IMR-90 (cell line): ENCODE results near the gene PPP3CB. TPM values are rescaled to one million over a fixed set of nuclear protein-coding genes. Genes with fewer than 3 reads are reported as not detected.

Experiments used
- ATAC-seq: fragments of 200-7000 bp; cut with Tn5 transposase; 2 replicates; pipeline ENCODE4 v1.9.1; 2020; ENCODE audit warnings: low read depth, mild to moderate bottlenecking, moderate library complexity
- BruUV-seq: library from RNA; stranded (reverse); fragments of 400-500 nt; replicated peaks from 2 replicates; lab custom pipeline; 2021; lab: Mats Ljungman, UMichigan
- CTCF ChIA-PET: fragments of 300-600 bp; formaldehyde crosslinking; extraction: SDS; loops from one replicate; lab custom pipeline; 2021; ENCODE audit warnings: antibody characterized with exemption; lab: Yijun Ruan, JAX
- POLR2A ChIA-PET: fragments of 300-600 bp; sonication (Branson Sonifier 250); formaldehyde crosslinking; loops from one replicate; lab custom pipeline; 2022; ENCODE audit warnings: antibody characterized with exemption; ENCODE audit not compliant: unreplicated experiment; lab: Charles Lee
- DNase-seq: peaks from one replicate; pipeline ENCODE4 v3.0.0; 2013
- H2AFZ ChIP-seq: replicated peaks from 2 replicates; pipeline ENCODE3; 2013; ENCODE audit warnings: low read length, mild to moderate bottlenecking; ENCODE audit not compliant: poor library complexity
- H2AK5ac ChIP-seq: 2 replicates; pipeline ENCODE4 v1.6.1; 2013; ENCODE audit warnings: low read depth, low read length, inconsistent platforms
- H2AK9ac ChIP-seq: replicated peaks from 2 replicates; pipeline ENCODE3; 2013; ENCODE audit warnings: mild to moderate bottlenecking, low read depth, low read length, moderate library complexity; ENCODE audit not compliant: poor library complexity
- H2BK120ac ChIP-seq: 2 replicates; pipeline ENCODE4 v1.6.1; 2013; ENCODE audit warnings: low read depth, low read length, inconsistent platforms
- H2BK15ac ChIP-seq: 3 replicates; pipeline ENCODE4 v1.6.1; 2013; ENCODE audit warnings: low read depth, low read length, inconsistent platforms
- H2BK20ac ChIP-seq: 2 replicates; pipeline ENCODE4 v1.6.1; 2013; ENCODE audit warnings: low read depth, mild to moderate bottlenecking, inconsistent platforms, low read length, moderate library complexity
- H2BK5ac ChIP-seq: 2 replicates; pipeline ENCODE4 v1.6.1; 2013; ENCODE audit warnings: mild to moderate bottlenecking, low read depth, low read length, inconsistent platforms; ENCODE audit not compliant: poor library complexity, severe bottlenecking
- H3K14ac ChIP-seq: replicated peaks from 2 replicates; pipeline ENCODE4 v1.6.1; 2013; ENCODE audit warnings: low read depth, low read length, inconsistent platforms
- H3K18ac ChIP-seq: 2 replicates; pipeline ENCODE4 v1.6.1; 2013; ENCODE audit warnings: low read depth, low read length, control low read depth
- H3K23ac ChIP-seq: 2 replicates; pipeline ENCODE4 v1.6.1; 2013; ENCODE audit warnings: low read depth, low read length, inconsistent platforms
- H3K27ac ChIP-seq: 2 replicates; pipeline ENCODE4 v1.5.1; 2013; ENCODE audit warnings: mild to moderate bottlenecking, control low read depth, low read length; ENCODE audit not compliant: insufficient read depth
- H3K27me3 ChIP-seq: 2 replicates; pipeline ENCODE4 v1.6.1; 2013; ENCODE audit warnings: low read length; ENCODE audit not compliant: control insufficient read depth, insufficient read depth
- H3K36me3 ChIP-seq: 2 replicates; pipeline ENCODE4 v1.6.1; 2013; ENCODE audit warnings: low read length, mixed read lengths; ENCODE audit not compliant: control insufficient read depth, insufficient read depth
- H3K4ac ChIP-seq: 2 replicates; pipeline ENCODE4 v1.6.1; 2013; ENCODE audit warnings: low read depth, low read length, inconsistent platforms
- H3K4me1 ChIP-seq: 2 replicates; pipeline ENCODE4 v1.6.1; 2013; ENCODE audit warnings: low read length, mixed read lengths; ENCODE audit not compliant: control insufficient read depth, insufficient read depth
- H3K4me2 ChIP-seq: 2 replicates; pipeline ENCODE4 v1.6.1; 2013; ENCODE audit warnings: low read depth, mild to moderate bottlenecking, control low read depth, low read length, moderate library complexity
- H3K4me3 ChIP-seq: 2 replicates; pipeline ENCODE4 v1.5.1; 2013; ENCODE audit warnings: low read depth, mild to moderate bottlenecking, control low read depth, low read length, moderate library complexity; ENCODE audit not compliant: insufficient read depth
- H3K56ac ChIP-seq: 2 replicates; pipeline ENCODE4 v1.6.1; 2013; ENCODE audit warnings: low read length, inconsistent platforms; ENCODE audit not compliant: insufficient read depth; ENCODE audit errors: extremely low read depth
- H3K79me1 ChIP-seq, 2 experiments: 2 replicates each; pipeline ENCODE4 v1.6.1; 2013; ENCODE audit warnings: low read length in 2 of 2, inconsistent platforms in 1 of 2, low read depth in 1 of 2
- H3K9ac ChIP-seq: 2 replicates; pipeline ENCODE4 v1.6.1; 2013; ENCODE audit warnings: low read depth, low read length, control low read depth
- H3K9me1 ChIP-seq: 2 replicates; pipeline ENCODE4 v1.6.1; 2013; ENCODE audit warnings: low read length, inconsistent platforms; ENCODE audit not compliant: insufficient read depth
- H3K9me3 ChIP-seq: 2 replicates; pipeline ENCODE4 v1.6.1; 2013; ENCODE audit warnings: low read length; ENCODE audit not compliant: control insufficient read depth, insufficient read depth
- H4K20me1 ChIP-seq: 2 replicates; pipeline ENCODE4 v1.6.1; 2013; ENCODE audit warnings: low read length, inconsistent platforms; ENCODE audit not compliant: insufficient read depth
- H4K5ac ChIP-seq: 2 replicates; pipeline ENCODE4 v1.6.1; 2013; ENCODE audit warnings: mild to moderate bottlenecking, low read depth, low read length, control low read depth
- H4K8ac ChIP-seq, 2 experiments: 2 replicates each; pipeline ENCODE4 v1.6.1; 2013; ENCODE audit warnings: low read depth in 2 of 2, low read length in 2 of 2, control low read depth in 1 of 2, inconsistent platforms in 1 of 2
- H4K91ac ChIP-seq: 2 replicates; pipeline ENCODE4 v1.6.1; 2013; ENCODE audit warnings: low read depth, low read length, inconsistent platforms; ENCODE audit not compliant: insufficient read depth
- BHLHE40 ChIP-seq: fragments of 150-350 bp; IDR thresholded peaks from 2 replicates; pipeline ENCODE4 v1.6.1; 2016; ENCODE audit warnings: mild to moderate bottlenecking, low read depth, low read length
- CEBPB ChIP-seq: IDR thresholded peaks from 2 replicates; pipeline ENCODE4 v1.6.1; 2012; ENCODE audit warnings: low read depth, low read length, improper control_type of control experiment
- CHD1 ChIP-seq: IDR thresholded peaks from 2 replicates; pipeline ENCODE4 v1.6.1; 2012; ENCODE audit warnings: low read depth, low read length, improper control_type of control experiment
- ELK1 ChIP-seq: fragments of 150-350 bp; IDR thresholded peaks from 2 replicates; pipeline ENCODE4 v1.6.1; 2016; ENCODE audit warnings: low read depth, mild to moderate bottlenecking, low read length, moderate library complexity, borderline replicate concordance
- FOS ChIP-seq: fragments of 150-350 bp; IDR thresholded peaks from 2 replicates; pipeline ENCODE4 v1.6.1; 2016; ENCODE audit warnings: low read depth, low read length
- MAZ ChIP-seq: IDR thresholded peaks from 2 replicates; pipeline ENCODE4 v1.6.1; 2012; ENCODE audit warnings: low read depth, mild to moderate bottlenecking, low read length, improper control_type of control experiment, moderate library complexity, borderline replicate concordance
- MXI1 ChIP-seq: IDR thresholded peaks from 2 replicates; pipeline ENCODE4 v1.6.1; 2012; ENCODE audit warnings: low read depth, mild to moderate bottlenecking, low read length, moderate library complexity, borderline replicate concordance
- NFE2L2 ChIP-seq: fragments of 150-350 bp; IDR thresholded peaks from 2 replicates; pipeline ENCODE4 v1.6.1; 2016; ENCODE audit warnings: low read depth, mild to moderate bottlenecking, low read length
- POLR2A ChIP-seq: IDR thresholded peaks from 2 replicates; pipeline ENCODE4 v1.6.1; 2012; ENCODE audit warnings: mild to moderate bottlenecking, low read depth, low read length
- RAD21 ChIP-seq: IDR thresholded peaks from 2 replicates; pipeline ENCODE4 v1.6.1; 2012; ENCODE audit warnings: low read length, improper control_type of control experiment
- RCOR1 ChIP-seq: IDR thresholded peaks from 2 replicates; pipeline ENCODE4 v1.6.1; 2012; ENCODE audit warnings: mild to moderate bottlenecking, low read length, improper control_type of control experiment; ENCODE audit not compliant: insufficient replicate concordance
- RFX5 ChIP-seq: IDR thresholded peaks from 2 replicates; pipeline ENCODE4 v1.8.0; 2012; ENCODE audit warnings: low read depth, mild to moderate bottlenecking, low read length, moderate library complexity
- SMC3 ChIP-seq: fragments of 150-350 bp; IDR thresholded peaks from 2 replicates; pipeline ENCODE4 v1.6.1; 2016; ENCODE audit warnings: low read depth, mild to moderate bottlenecking, antibody characterized with exemption, low read length, moderate library complexity
- USF2 ChIP-seq: fragments of 150-350 bp; IDR thresholded peaks from 2 replicates; pipeline ENCODE4 v1.6.1; 2017; ENCODE audit warnings: mild to moderate bottlenecking, antibody characterized with exemption, low read length, low read depth
- WGBS, 2 experiments: methylation state at CpG; one replicate each; pipeline versions ENCODE4 v1.1.5 to v1.1.7; 2013; ENCODE audit warnings: missing lambda C conversion rate in 2 of 2; ENCODE audit not compliant: insufficient read length in 1 of 2; ENCODE audit errors: extremely low coverage in 2 of 2; 5-methylcytosine and 5-hydroxymethylcytosine counted together
- dilution Hi-C: fragments of 300-500 bp; cut with HindIII; formaldehyde crosslinking; loops from one replicate; pipeline ENCODE4 v1.14.3; 2018; ENCODE audit warnings: low sequenced_read_pairs; ENCODE audit not compliant: unreplicated experiment
- in situ Hi-C: fragments of 300-500 bp; cut with MboI; formaldehyde crosslinking; loops from 3 replicates; pipeline ENCODE4 v1.14.3; 2019; ENCODE audit warnings: low sequenced_read_pairs, inconsistent platforms, mixed read lengths
- intact Hi-C: fragments of 100-400 bp; cut with micrococcal nuclease; formaldehyde crosslinking; loops from 2 replicates; pipeline ENCODE4 v1.10.0; 2022
- polyA plus RNA-seq, 3 experiments: library from polyadenylated mRNA; depleted of rRNA; stranded (reverse); fragments of >200 nt; gene quantifications; 2 replicates each; pipeline ENCODE4 v1.2.3, GENCODE V29; 2012; ENCODE audit warnings: low replicate concordance in 1 of 3
- total RNA-seq: library from RNA; depleted of rRNA; stranded (reverse); fragments of >200 nt; gene quantifications from 2 replicates; pipeline ENCODE4 v1.2.3, GENCODE V29; 2012
- TF ChIP-seq, protein P1 (sequence below): conservative IDR thresholded peaks from 2 replicates; pipeline ENCODE4 v1.5.1; 2012; ENCODE audit warnings: mild to moderate bottlenecking, low read depth, low read length, improper control_type of control experiment

PPP3CB gene
- total and polyA plus RNA-seq, 2 of the 4 experiments (the other 2 are of a cell fraction), result 22.9 to 36.4 TPM

- H4K20me1 ChIP-seq, result no peaks in the 10 kb centered on the region
- POLR2A ChIA-PET, result interaction anchor here (0.5 to 0.6 kb wide), 2 partner anchors 10 to 16 kb away, joined by 8 to 22 read pairs; no protein-coding TSS in a partner anchor
- H2BK120ac ChIP-seq, result no peak overlapping the region
- no peak overlapping the region for H3K4ac ChIP-seq
- no peak overlapping the region for H3K4me2 ChIP-seq
- DNase-seq (no peak), ATAC-seq (no peak)
- H3K27ac ChIP-seq, result no peak overlapping the region
- H3K27me3 ChIP-seq, result no peaks in the 10 kb centered on the region
- intact Hi-C loops (no loop called here), in situ Hi-C loops (no loop called here), dilution Hi-C loops (no loop called here)
- no peak overlapping the region for H3K56ac ChIP-seq
- CTCF ChIA-PET, result no interaction called here
- H4K5ac ChIP-seq, result no peak overlapping the region
- H3K79me1 ChIP-seq, result peaks cover 3% of the 10 kb centered on the region in 2 experiments; a peak in 2 of 4 replicates
- no peak overlapping the region for H2AK5ac ChIP-seq
- H3K9ac ChIP-seq, result no peak overlapping the region
- H3K4me1 ChIP-seq, result no peaks in the 10 kb centered on the region
- H3K9me1 ChIP-seq, result no peaks in the 10 kb centered on the region
- H3K14ac ChIP-seq, result no peak overlapping the region
- no peak overlapping the region for H3K18ac ChIP-seq
- H3K4me3 ChIP-seq, result no peak overlapping the region
- BruUV-seq, result no TSS peak
- no peak overlapping the region for H2AK9ac ChIP-seq
- no CpG with 5 or more reads among the region's 3 CpGs for WGBS, 2 experiments
- H2BK5ac ChIP-seq, result no peak overlapping the region
- H3K9me3 ChIP-seq, result no peaks in the 10 kb centered on the region
- H2BK20ac ChIP-seq, result no peak overlapping the region
- no peak overlapping the region for H2AFZ ChIP-seq
- no peak overlapping the region for H4K8ac ChIP-seq
- H3K36me3 ChIP-seq, result peaks cover 22% of the 10 kb centered on the region
- H4K91ac ChIP-seq, result no peak overlapping the region
- H2BK15ac ChIP-seq, result no peak overlapping the region
- TF ChIP-seq MXI1 (no peak), CEBPB (no peak), POLR2A (no peak), USF2 (no peak), RCOR1 (no peak), NFE2L2 (no peak), ELK1 (no peak), CHD1 (no peak), FOS (no peak), MAZ (no peak), RAD21 (no peak), RFX5 (no peak), SMC3 (no peak), BHLHE40 (no peak)
- TF ChIP-seq, protein P1, sequence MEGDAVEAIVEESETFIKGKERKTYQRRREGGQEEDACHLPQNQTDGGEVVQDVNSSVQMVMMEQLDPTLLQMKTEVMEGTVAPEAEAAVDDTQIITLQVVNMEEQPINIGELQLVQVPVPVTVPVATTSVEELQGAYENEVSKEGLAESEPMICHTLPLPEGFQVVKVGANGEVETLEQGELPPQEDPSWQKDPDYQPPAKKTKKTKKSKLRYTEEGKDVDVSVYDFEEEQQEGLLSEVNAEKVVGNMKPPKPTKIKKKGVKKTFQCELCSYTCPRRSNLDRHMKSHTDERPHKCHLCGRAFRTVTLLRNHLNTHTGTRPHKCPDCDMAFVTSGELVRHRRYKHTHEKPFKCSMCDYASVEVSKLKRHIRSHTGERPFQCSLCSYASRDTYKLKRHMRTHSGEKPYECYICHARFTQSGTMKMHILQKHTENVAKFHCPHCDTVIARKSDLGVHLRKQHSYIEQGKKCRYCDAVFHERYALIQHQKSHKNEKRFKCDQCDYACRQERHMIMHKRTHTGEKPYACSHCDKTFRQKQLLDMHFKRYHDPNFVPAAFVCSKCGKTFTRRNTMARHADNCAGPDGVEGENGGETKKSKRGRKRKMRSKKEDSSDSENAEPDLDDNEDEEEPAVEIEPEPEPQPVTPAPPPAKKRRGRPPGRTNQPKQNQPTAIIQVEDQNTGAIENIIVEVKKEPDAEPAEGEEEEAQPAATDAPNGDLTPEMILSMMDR, result no peak
- H3K23ac ChIP-seq, result no peak overlapping the region
These were observed 24.6 kb downstream of the PPP3CB start for GRCh38 chr10:73471226-73471625.
